SK-N-SH treated with all-trans-retinoic acid at 6 μM for 48 hours (cell line): ENCODE results near the gene UBE4A.

Experiments used
- ATAC-seq: fragments of 200-7000 bp; cut with Tn5 transposase; 3 replicates; pipeline ENCODE4 v1.9.1; 2020; ENCODE audit warnings: mild to moderate bottlenecking, moderate library complexity
- ARNTL ChIP-seq: fragments of 450-650 bp; formaldehyde crosslinking; IDR thresholded peaks from 2 replicates; pipeline ENCODE4 v1.5.0; 2020; ENCODE audit warnings: low read depth, mild to moderate bottlenecking, moderate library complexity, borderline replicate concordance
- BACH2 ChIP-seq: fragments of 250-450 bp; sonication (Bioruptor Pico); IDR thresholded peaks from 2 replicates; pipeline ENCODE4 v1.9.0; 2021; ENCODE audit warnings: mild to moderate bottlenecking, borderline replicate concordance
- ESRRG ChIP-seq: fragments of 250-450 bp; sonication (Bioruptor Pico); IDR thresholded peaks from 2 replicates; pipeline ENCODE4 v1.6.1; 2021; ENCODE audit warnings: mild to moderate bottlenecking
- GLIS3 ChIP-seq: fragments of 250-450 bp; sonication (Bioruptor Pico); IDR thresholded peaks from 2 replicates; pipeline ENCODE4 v1.5.0; 2020; ENCODE audit warnings: mild to moderate bottlenecking, moderate library complexity
- ISL1 ChIP-seq: fragments of 250-450 bp; sonication (Bioruptor Pico); IDR thresholded peaks from 2 replicates; pipeline ENCODE4 v2.1.2; 2022; ENCODE audit warnings: mild to moderate bottlenecking, moderate library complexity
- OSR1 ChIP-seq: fragments of 250-450 bp; sonication (Bioruptor Pico); IDR thresholded peaks from 2 replicates; pipeline ENCODE4 v1.8.0; 2022; ENCODE audit warnings: moderate library complexity, mild to moderate bottlenecking, inconsistent platforms
- PATZ1 ChIP-seq: fragments of 250-450 bp; sonication (Bioruptor Pico); IDR thresholded peaks from 2 replicates; pipeline ENCODE4 v1.8.0; 2020; ENCODE audit warnings: mild to moderate bottlenecking, moderate library complexity, borderline replicate concordance
- POU6F1 ChIP-seq: fragments of 250-450 bp; sonication (Bioruptor Pico); IDR thresholded peaks from 2 replicates; pipeline ENCODE4 v1.8.0; 2021; ENCODE audit warnings: low read depth, mild to moderate bottlenecking, moderate library complexity, borderline replicate concordance
- PPARA ChIP-seq: fragments of 250-450 bp; sonication (Bioruptor Pico); IDR thresholded peaks from 2 replicates; pipeline ENCODE4 v1.5.0; 2020; ENCODE audit warnings: mild to moderate bottlenecking, borderline replicate concordance
- RARB ChIP-seq: fragments of 250-450 bp; sonication (Bioruptor Pico); IDR thresholded peaks from 2 replicates; pipeline ENCODE4 v1.8.0; 2021; ENCODE audit warnings: mild to moderate bottlenecking, moderate library complexity
- SNAI2 ChIP-seq: fragments of 250-450 bp; sonication (Bioruptor Pico); IDR thresholded peaks from 2 replicates; pipeline ENCODE4 v1.5.0; 2020; ENCODE audit warnings: mild to moderate bottlenecking, moderate library complexity
- TCF4 ChIP-seq: fragments of 250-450 bp; sonication (Bioruptor Pico); IDR thresholded peaks from 2 replicates; pipeline ENCODE4 v1.8.0; 2021; ENCODE audit warnings: mild to moderate bottlenecking, moderate library complexity, borderline replicate concordance
- TOX ChIP-seq: fragments of 250-450 bp; sonication (Bioruptor Pico); IDR thresholded peaks from 2 replicates; pipeline ENCODE4 v1.8.0; 2021; ENCODE audit warnings: mild to moderate bottlenecking, moderate library complexity, borderline replicate concordance
- ZC3H10 ChIP-seq: fragments of 250-450 bp; sonication (Bioruptor Pico); IDR thresholded peaks from 2 replicates; pipeline ENCODE4 v1.5.1; 2021; ENCODE audit warnings: mild to moderate bottlenecking, moderate library complexity
- ZFP30 ChIP-seq: fragments of 450-650 bp; formaldehyde crosslinking; IDR thresholded peaks from 2 replicates; pipeline ENCODE4 v1.5.0; 2022; ENCODE audit warnings: mild to moderate bottlenecking, moderate library complexity
- ZNF565 ChIP-seq: fragments of 450-650 bp; formaldehyde crosslinking; conservative IDR thresholded peaks from 2 replicates; pipeline ENCODE4 v1.5.0; 2020; ENCODE audit warnings: low read depth, mild to moderate bottlenecking, moderate library complexity
- TF ChIP-seq, protein P1 (sequence below): fragments of 250-450 bp; sonication (Bioruptor Pico); IDR thresholded peaks from 2 replicates; pipeline ENCODE4 v1.5.1; 2020; ENCODE audit warnings: low read depth, mild to moderate bottlenecking, moderate library complexity
- TF ChIP-seq, protein P2 (sequence below): fragments of 250-450 bp; sonication (Bioruptor Pico); IDR thresholded peaks from 2 replicates; pipeline ENCODE4 v1.5.1; 2021; ENCODE audit warnings: mild to moderate bottlenecking, moderate library complexity
- TF ChIP-seq, protein P3 (sequence below): fragments of 250-450 bp; sonication (Bioruptor Pico); IDR thresholded peaks from 2 replicates; pipeline ENCODE4 v1.5.0; 2020; ENCODE audit warnings: mild to moderate bottlenecking, moderate library complexity

The UBE4A gene

GRCh38 chr11:118406599-118407166, 47.3 kb downstream of the UBE4A start:
- no peak for TF ChIP-seq ZNF565 (CRISPR knock-in tag)
- no peak for ATAC-seq

DNA sequence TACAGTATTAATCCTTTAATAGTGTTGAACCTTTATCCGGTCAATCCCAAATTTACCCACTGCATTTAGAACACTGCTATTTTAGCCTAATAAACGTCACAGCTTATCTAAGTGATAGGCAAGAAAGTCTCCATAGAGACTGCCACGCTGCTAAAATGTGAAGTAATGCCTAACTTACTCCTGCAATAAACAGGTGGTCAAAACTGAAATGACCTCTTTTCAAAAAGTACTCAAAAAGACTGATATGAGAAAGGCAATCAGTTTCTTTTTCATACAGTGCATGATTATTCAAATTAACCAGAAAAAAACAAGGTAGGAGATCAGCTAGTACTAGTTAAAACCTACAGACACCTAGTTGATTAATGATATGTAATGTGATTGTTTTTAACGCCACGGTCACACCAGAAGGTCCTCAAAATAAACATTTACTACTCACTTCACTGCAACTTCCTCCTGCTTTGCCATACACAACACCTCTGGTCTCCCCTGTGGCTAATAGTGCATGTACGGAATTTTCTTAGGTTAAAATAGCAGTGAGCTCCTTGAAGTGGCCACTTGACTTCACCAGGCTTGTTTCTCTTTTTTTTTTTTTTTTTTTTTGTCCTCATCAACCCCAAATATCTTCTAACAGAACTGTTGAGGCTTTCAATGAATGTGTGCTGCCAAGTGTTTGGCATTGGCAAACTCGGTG, 50.8 kb downstream of the UBE4A start:
- no peak for ATAC-seq
- TF ChIP-seq ZNF565 (CRISPR knock-in tag) (no peak), PATZ1 (CRISPR knock-in tag) (no peak), ZC3H10 (no peak), SNAI2 (no peak), PPARA (CRISPR knock-in tag) (no peak), RARB (CRISPR knock-in tag) (no peak), POU6F1 (CRISPR knock-in tag) (no peak), ARNTL (no peak), BACH2 (no peak), TCF4 (CRISPR knock-in tag) (no peak), TOX (CRISPR knock-in tag) (no peak), ISL1 (no peak), GLIS3 (CRISPR knock-in tag) (no peak)
- TF ChIP-seq, protein P1, sequence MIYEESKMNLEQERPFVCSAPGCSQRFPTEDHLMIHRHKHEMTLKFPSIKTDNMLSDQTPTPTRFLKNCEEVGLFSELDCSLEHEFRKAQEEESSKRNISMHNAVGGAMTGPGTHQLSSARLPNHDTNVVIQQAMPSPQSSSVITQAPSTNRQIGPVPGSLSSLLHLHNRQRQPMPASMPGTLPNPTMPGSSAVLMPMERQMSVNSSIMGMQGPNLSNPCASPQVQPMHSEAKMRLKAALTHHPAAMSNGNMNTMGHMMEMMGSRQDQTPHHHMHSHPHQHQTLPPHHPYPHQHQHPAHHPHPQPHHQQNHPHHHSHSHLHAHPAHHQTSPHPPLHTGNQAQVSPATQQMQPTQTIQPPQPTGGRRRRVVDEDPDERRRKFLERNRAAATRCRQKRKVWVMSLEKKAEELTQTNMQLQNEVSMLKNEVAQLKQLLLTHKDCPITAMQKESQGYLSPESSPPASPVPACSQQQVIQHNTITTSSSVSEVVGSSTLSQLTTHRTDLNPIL (CRISPR knock-in tag) = no peak
- TF ChIP-seq, protein P2, sequence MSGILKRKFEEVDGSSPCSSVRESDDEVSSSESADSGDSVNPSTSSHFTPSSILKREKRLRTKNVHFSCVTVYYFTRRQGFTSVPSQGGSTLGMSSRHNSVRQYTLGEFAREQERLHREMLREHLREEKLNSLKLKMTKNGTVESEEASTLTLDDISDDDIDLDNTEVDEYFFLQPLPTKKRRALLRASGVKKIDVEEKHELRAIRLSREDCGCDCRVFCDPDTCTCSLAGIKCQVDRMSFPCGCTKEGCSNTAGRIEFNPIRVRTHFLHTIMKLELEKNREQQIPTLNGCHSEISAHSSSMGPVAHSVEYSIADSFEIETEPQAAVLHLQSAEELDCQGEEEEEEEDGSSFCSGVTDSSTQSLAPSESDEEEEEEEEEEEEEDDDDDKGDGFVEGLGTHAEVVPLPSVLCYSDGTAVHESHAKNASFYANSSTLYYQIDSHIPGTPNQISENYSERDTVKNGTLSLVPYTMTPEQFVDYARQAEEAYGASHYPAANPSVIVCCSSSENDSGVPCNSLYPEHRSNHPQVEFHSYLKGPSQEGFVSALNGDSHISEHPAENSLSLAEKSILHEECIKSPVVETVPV (CRISPR knock-in tag) = no peak

- TF ChIP-seq POU6F1 (CRISPR knock-in tag) (no peak), GLIS3 (CRISPR knock-in tag) (no peak), OSR1 (CRISPR knock-in tag) (no peak), RARB (CRISPR knock-in tag) (no peak), BACH2 (no peak), ZFP30 (CRISPR knock-in tag) (no peak), ESRRG (CRISPR knock-in tag) (no peak), ISL1 (no peak), SNAI2 (no peak), ZC3H10 (no peak), PPARA (CRISPR knock-in tag) (no peak), TCF4 (CRISPR knock-in tag) (no peak)
- TF ChIP-seq, protein P3, sequence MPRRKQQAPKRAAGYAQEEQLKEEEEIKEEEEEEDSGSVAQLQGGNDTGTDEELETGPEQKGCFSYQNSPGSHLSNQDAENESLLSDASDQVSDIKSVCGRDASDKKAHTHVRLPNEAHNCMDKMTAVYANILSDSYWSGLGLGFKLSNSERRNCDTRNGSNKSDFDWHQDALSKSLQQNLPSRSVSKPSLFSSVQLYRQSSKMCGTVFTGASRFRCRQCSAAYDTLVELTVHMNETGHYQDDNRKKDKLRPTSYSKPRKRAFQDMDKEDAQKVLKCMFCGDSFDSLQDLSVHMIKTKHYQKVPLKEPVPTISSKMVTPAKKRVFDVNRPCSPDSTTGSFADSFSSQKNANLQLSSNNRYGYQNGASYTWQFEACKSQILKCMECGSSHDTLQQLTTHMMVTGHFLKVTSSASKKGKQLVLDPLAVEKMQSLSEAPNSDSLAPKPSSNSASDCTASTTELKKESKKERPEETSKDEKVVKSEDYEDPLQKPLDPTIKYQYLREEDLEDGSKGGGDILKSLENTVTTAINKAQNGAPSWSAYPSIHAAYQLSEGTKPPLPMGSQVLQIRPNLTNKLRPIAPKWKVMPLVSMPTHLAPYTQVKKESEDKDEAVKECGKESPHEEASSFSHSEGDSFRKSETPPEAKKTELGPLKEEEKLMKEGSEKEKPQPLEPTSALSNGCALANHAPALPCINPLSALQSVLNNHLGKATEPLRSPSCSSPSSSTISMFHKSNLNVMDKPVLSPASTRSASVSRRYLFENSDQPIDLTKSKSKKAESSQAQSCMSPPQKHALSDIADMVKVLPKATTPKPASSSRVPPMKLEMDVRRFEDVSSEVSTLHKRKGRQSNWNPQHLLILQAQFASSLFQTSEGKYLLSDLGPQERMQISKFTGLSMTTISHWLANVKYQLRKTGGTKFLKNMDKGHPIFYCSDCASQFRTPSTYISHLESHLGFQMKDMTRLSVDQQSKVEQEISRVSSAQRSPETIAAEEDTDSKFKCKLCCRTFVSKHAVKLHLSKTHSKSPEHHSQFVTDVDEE = no peak
- TF ChIP-seq, protein P1 (CRISPR knock-in tag) = no peak
- no peak for ATAC-seq
Measured at GRCh38 chr11:118411530-118411929, 52.1 kb downstream of the UBE4A start.
